ENCODE measurements around the gene PKP2.

GRCh38 chr12:32755051-32755653 lies 141.4 kb downstream of the PKP2 start:
- peak; percentile 92 for TF ChIP-seq CTCF (conservative IDR thresholded peaks at IDR 0.05; ENCODE audit: low read length)
- no peak for TF ChIP-seq EZH2phosphoT487 (IDR thresholded peaks at IDR 0.05; ENCODE audit: borderline replicate concordance, low read depth, low read length)

Data from OCI-LY7 (cell line).